DND-41 (cell line): ENCODE data around the gene NINL.
A peak's percentile ranks its signal among the peaks of the same experiment; 100 is the strongest.
"Not testable (repeated sequence)": the region's sequence is repeated elsewhere in the genome, so short reads cannot be mapped to it uniquely, and the experiment has no call there.

Source experiments
- ATAC-seq: fragments of 200-7000 bp; cut with Tn5 transposase; 3 replicates; pipeline ENCODE4 v1.9.1; 2021; ENCODE audit warnings: low read depth; ENCODE audit not compliant: insufficient read depth
- DNase-seq: peaks from one replicate; pipeline ENCODE4 v3.0.0-alpha.2; 2020
- H2AFZ ChIP-seq: 2 replicates; pipeline ENCODE4 v1.6.0; 2012; ENCODE audit warnings: low read depth, low read length
- H3K27ac ChIP-seq: 2 replicates; pipeline ENCODE4 v1.5.1; 2012; ENCODE audit warnings: low read length, inconsistent platforms
- H3K27me3 ChIP-seq: fragments of 200-600 bp; sonication (generic); 2 replicates; pipeline ENCODE4 v1.6.0; 2012; ENCODE audit warnings: low read length, mild to moderate bottlenecking, inconsistent platforms; ENCODE audit not compliant: insufficient read depth, poor library complexity
- H3K36me3 ChIP-seq: 2 replicates; pipeline ENCODE4 v1.5.1; 2012; ENCODE audit warnings: low read length, inconsistent platforms; ENCODE audit not compliant: insufficient read depth
- H3K4me1 ChIP-seq: 2 replicates; pipeline ENCODE4 v1.5.1; 2012; ENCODE audit warnings: mild to moderate bottlenecking, low read length; ENCODE audit not compliant: insufficient read depth
- H3K4me2 ChIP-seq: 2 replicates; pipeline ENCODE4 v1.6.0; 2012; ENCODE audit warnings: mild to moderate bottlenecking, moderate library complexity, low read length, inconsistent platforms; ENCODE audit not compliant: insufficient read depth
- H3K4me3 ChIP-seq, 2 experiments: fragments of 200-600 bp in 1 of 2; shearing (Covaris generic) in 1 of 2; 2 replicates each; pipeline ENCODE4 v1.5.1; 2012 to 2016; ENCODE audit warnings: inconsistent platforms in 2 of 2, low read length in 2 of 2, mild to moderate bottlenecking in 2 of 2, low read depth in 1 of 2, moderate library complexity in 1 of 2
- H3K79me2 ChIP-seq: 2 replicates; pipeline ENCODE4 v1.6.0; 2012; ENCODE audit warnings: low read length, inconsistent platforms; ENCODE audit not compliant: insufficient read depth
- H3K9ac ChIP-seq: 2 replicates; pipeline ENCODE4 v1.6.0; 2012; ENCODE audit warnings: low read depth, mild to moderate bottlenecking, inconsistent platforms, low read length, moderate library complexity
- H3K9me3 ChIP-seq: 2 replicates; pipeline ENCODE4 v1.5.1; 2012; ENCODE audit warnings: low read length, moderate library complexity, mild to moderate bottlenecking, inconsistent platforms; ENCODE audit not compliant: insufficient read depth, severe bottlenecking
- H4K20me1 ChIP-seq: 2 replicates; pipeline ENCODE4 v1.6.0; 2012; ENCODE audit warnings: low read length; ENCODE audit not compliant: insufficient read depth
- CTCF ChIP-seq: IDR thresholded peaks from 2 replicates; pipeline ENCODE4 v1.5.1; 2012; ENCODE audit warnings: borderline replicate concordance, low read length, moderate library complexity, mild to moderate bottlenecking; ENCODE audit not compliant: poor library complexity, severe bottlenecking; ENCODE audit errors: extremely low read depth
- EZH2 ChIP-seq: IDR thresholded peaks from 3 replicates; pipeline ENCODE4 v1.6.1; 2012; ENCODE audit warnings: borderline replicate concordance, low read depth, mild to moderate bottlenecking, moderate library complexity, low read length, inconsistent platforms; ENCODE audit not compliant: severe bottlenecking

Gene NINL

GRCh38 chr20:25565578-25566157 lies 19.7 kb downstream of the NINL start:
- H3K9ac ChIP-seq: no peak overlapping the region
- no peak overlapping the region for H3K4me3 ChIP-seq
- H3K4me1 ChIP-seq: no peaks in the 10 kb centered on the region
- H3K27ac ChIP-seq: no peak overlapping the region
- TF ChIP-seq CTCF (no peak), EZH2 (no peak)
- H2AFZ ChIP-seq: no peak overlapping the region
- DNase-seq (no peak), ATAC-seq (peak; percentile 29; the same call in 1 of the 3 replicates)
- H3K36me3 ChIP-seq: peaks cover 22% of the 10 kb centered on the region
- H3K27me3 ChIP-seq: no peaks in the 10 kb centered on the region
- no peak overlapping the region for H3K4me2 ChIP-seq
- peaks cover 6% of the 10 kb centered on the region; the same call in 1 of the 2 replicates for H4K20me1 ChIP-seq
- peaks cover 6% of the 10 kb centered on the region for H3K9me3 ChIP-seq
- H3K79me2 ChIP-seq: peaks cover 76% of the 10 kb centered on the region

DNA sequence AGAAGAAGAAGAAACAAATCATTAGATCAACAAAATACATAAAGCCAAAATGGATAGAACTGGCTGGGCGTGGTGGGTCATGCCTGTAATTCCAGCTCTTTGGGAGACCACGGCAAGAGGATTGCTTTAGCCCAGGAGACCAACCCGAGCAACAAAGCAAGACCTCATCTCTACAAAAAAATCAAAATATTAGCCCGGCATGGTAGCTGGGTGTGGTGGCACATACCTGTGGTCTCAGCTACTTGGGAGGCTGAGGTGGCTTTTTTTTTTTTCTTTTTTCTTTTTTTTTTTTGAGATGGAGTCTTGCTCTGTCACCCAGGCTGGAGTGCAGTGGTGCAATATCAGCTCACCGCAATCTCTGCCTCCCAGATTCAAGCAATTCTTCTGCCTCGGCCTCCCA lies 21.5 kb downstream of the NINL start:
- Histone ChIP-seq H3K4me1 (no peaks in the 10 kb centered on the region), H3K27ac (no peak overlapping the region), H3K9ac (no peak overlapping the region), H3K4me2 (no peak overlapping the region), H3K9me3 (peaks cover 6% of the 10 kb centered on the region), H3K36me3 (peaks cover 18% of the 10 kb centered on the region; the same call in 1 of the 2 replicates), H3K27me3 (no peaks in the 10 kb centered on the region), H3K79me2 (peaks cover 77% of the 10 kb centered on the region), H4K20me1 (no peaks in the 10 kb centered on the region), H3K4me3 (no peak overlapping the region), H2AFZ (no peak overlapping the region)
- no peak for ATAC-seq
- TF ChIP-seq CTCF: no peak
- TF ChIP-seq EZH2: no peak
- no peak for DNase-seq

GRCh38 chr20:25563362-25563761 lies 22.0 kb downstream of the NINL start:
- Histone ChIP-seq H3K27me3 (no peaks in the 10 kb centered on the region), H3K4me2 (no peak overlapping the region), H3K9ac (no peak overlapping the region), H3K27ac (no peak overlapping the region), H3K4me1 (no peaks in the 10 kb centered on the region), H3K79me2 (peaks cover 77% of the 10 kb centered on the region), H3K36me3 (peaks cover 22% of the 10 kb centered on the region; the same call in 1 of the 2 replicates), H4K20me1 (no peaks in the 10 kb centered on the region), H3K4me3 (no peak overlapping the region), H3K9me3 (peaks cover 6% of the 10 kb centered on the region), H2AFZ (no peak overlapping the region)
- DNase-seq (no peak), ATAC-seq (no peak)
- TF ChIP-seq EZH2 (no peak), CTCF (no peak)

GRCh38 chr20:25561771-25562170 lies 23.6 kb downstream of the NINL start:
- not testable (repeated sequence) for H3K27ac ChIP-seq, H3K4me2 ChIP-seq, H3K4me3 ChIP-seq, H3K9ac ChIP-seq, H3K4me1 ChIP-seq, H4K20me1 ChIP-seq, ATAC-seq, H2AFZ ChIP-seq, DNase-seq, H3K9me3 ChIP-seq, H3K27me3 ChIP-seq
- Histone ChIP-seq H3K36me3 (peaks cover 24% of the 10 kb centered on the region; the same call in 1 of the 2 replicates), H3K79me2 (peaks cover 71% of the 10 kb centered on the region)
